HL-60 (cell line): ENCODE data around the gene EFCAB6.

Experiments
- DNase-seq, 2 experiments: peaks; one replicate each; pipeline ENCODE4 v3.0.0-alpha.2; 2010 to 2020; ENCODE audit warnings: low read depth in 1 of 2, low spot score in 1 of 2
- H3K27ac ChIP-seq: fragments of 250-450 bp; sonication (Bioruptor Pico); replicated peaks from 2 replicates; pipeline ENCODE4 v1.5.1; 2020; ENCODE audit warnings: mild to moderate bottlenecking, moderate library complexity
- H3K27me3 ChIP-seq: fragments of 250-450 bp; sonication (Bioruptor Pico); 2 replicates; pipeline ENCODE4 v1.5.1; 2021; ENCODE audit warnings: mild to moderate bottlenecking, moderate library complexity; ENCODE audit not compliant: insufficient read depth, poor library complexity, severe bottlenecking
- H3K4me3 ChIP-seq: replicated peaks from 2 replicates; pipeline ENCODE4 v1.5.1; 2011; ENCODE audit warnings: mild to moderate bottlenecking, control low read depth, low read length; ENCODE audit not compliant: insufficient read depth
- CTCF ChIP-seq: IDR thresholded peaks from one replicate; pipeline ENCODE4 v1.5.1; 2011; ENCODE audit warnings: low read length, control low read depth, inconsistent platforms; ENCODE audit not compliant: insufficient read depth
- GABPA ChIP-seq: IDR thresholded peaks from 2 replicates; pipeline ENCODE4 v1.6.1; 2012; ENCODE audit warnings: low read depth
- POLR2AphosphoS5 ChIP-seq: IDR thresholded peaks from 2 replicates; pipeline ENCODE4 v1.6.1; 2012; ENCODE audit warnings: low read depth
- REST ChIP-seq: IDR thresholded peaks from 2 replicates; pipeline ENCODE4 v1.6.1; 2012; ENCODE audit warnings: low read depth; ENCODE audit not compliant: insufficient replicate concordance
- SPI1 ChIP-seq: IDR thresholded peaks from 2 replicates; pipeline ENCODE4 v1.6.1; 2012; ENCODE audit warnings: low read depth, mild to moderate bottlenecking, borderline replicate concordance

EFCAB6 gene

GRCh38 chr22:43560651-43561050 is 251.5 kb downstream of the EFCAB6 start:
- Histone ChIP-seq H3K4me3 (no peak overlapping the region), H3K27ac (no peak overlapping the region), H3K27me3 (no peaks in the 10 kb centered on the region)
- TF ChIP-seq GABPA (no peak), POLR2AphosphoS5 (no peak), CTCF (no peak), REST (no peak)
- no peak for DNase-seq

GRCh38 chr22:43555561-43556515 is 256.3 kb downstream of the EFCAB6 start:
- H3K27ac ChIP-seq, result no peak overlapping the region
- no peak for TF ChIP-seq GABPA
- peak; percentile 36 for TF ChIP-seq REST
- H3K27me3 ChIP-seq, result no peaks in the 10 kb centered on the region
- DNase-seq, result no peak
- no peak overlapping the region for H3K4me3 ChIP-seq

- TF ChIP-seq REST, result no peak
- TF ChIP-seq POLR2AphosphoS5, result no peak
- no peak for TF ChIP-seq GABPA
- TF ChIP-seq CTCF, result no peak
- no peak for TF ChIP-seq SPI1
- no peaks in the 10 kb centered on the region for H3K27me3 ChIP-seq
- DNase-seq, result no peak
- H3K27ac ChIP-seq, result no peak overlapping the region
- H3K4me3 ChIP-seq, result no peak overlapping the region
These were observed 257.3 kb downstream of the EFCAB6 start for GRCh38 chr22:43554694-43555365.
